ENCODE data around the gene CHRNA7. TPM values are rescaled to one million over a fixed set of nuclear protein-coding genes. Genes with fewer than 3 reads are reported as not detected.

The CHRNA7 gene
- total RNA-seq, 1 experiment from 2014 or later: 7.8 TPM

- Mint-ChIP-seq H3K4me1 (peaks cover 7% of the 10 kb centered on the region), H3K9me3 (no peaks in the 10 kb centered on the region), H3K36me3 (no peaks in the 10 kb centered on the region), H3K27me3 (ENCODE audit: low read depth) (no peaks in the 10 kb centered on the region), H3K27ac (no peak overlapping the region), H3K4me3 (no peak overlapping the region)
- DNase-seq (ENCODE audit: low spot score) (no peak), ATAC-seq (no peak)
- TF ChIP-seq FOXJ3 (CRISPR knock-in tag; IDR thresholded peaks at IDR 0.05; ENCODE audit: borderline replicate concordance) (no peak), FOXP1 (CRISPR knock-in tag; IDR thresholded peaks at IDR 0.05; ENCODE audit: borderline replicate concordance) (no peak), TP53 (CRISPR knock-in tag; IDR thresholded peaks at IDR 0.05) (no peak), ZNF121 (CRISPR knock-in tag; IDR thresholded peaks at IDR 0.05) (no peak), ETV6 (CRISPR knock-in tag; IDR thresholded peaks at IDR 0.05) (no peak)
- TF ChIP-seq, protein P1, sequence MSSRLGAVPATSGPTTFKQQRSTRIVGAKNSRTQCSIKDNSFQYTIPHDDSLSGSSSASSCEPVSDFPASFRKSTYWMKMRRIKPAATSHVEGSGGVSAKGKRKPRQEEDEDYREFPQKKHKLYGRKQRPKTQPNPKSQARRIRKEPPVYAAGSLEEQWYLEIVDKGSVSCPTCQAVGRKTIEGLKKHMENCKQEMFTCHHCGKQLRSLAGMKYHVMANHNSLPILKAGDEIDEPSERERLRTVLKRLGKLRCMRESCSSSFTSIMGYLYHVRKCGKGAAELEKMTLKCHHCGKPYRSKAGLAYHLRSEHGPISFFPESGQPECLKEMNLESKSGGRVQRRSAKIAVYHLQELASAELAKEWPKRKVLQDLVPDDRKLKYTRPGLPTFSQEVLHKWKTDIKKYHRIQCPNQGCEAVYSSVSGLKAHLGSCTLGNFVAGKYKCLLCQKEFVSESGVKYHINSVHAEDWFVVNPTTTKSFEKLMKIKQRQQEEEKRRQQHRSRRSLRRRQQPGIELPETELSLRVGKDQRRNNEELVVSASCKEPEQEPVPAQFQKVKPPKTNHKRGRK (CRISPR knock-in tag; IDR thresholded peaks at IDR 0.05; ENCODE audit: borderline replicate concordance): no peak
- ChIA-PET POLR2A (no interaction called here), CTCF (no interaction called here)
Measured at GRCh38 chr15:32130823-32131222, 100.5 kb downstream of the CHRNA7 start.

DNA sequence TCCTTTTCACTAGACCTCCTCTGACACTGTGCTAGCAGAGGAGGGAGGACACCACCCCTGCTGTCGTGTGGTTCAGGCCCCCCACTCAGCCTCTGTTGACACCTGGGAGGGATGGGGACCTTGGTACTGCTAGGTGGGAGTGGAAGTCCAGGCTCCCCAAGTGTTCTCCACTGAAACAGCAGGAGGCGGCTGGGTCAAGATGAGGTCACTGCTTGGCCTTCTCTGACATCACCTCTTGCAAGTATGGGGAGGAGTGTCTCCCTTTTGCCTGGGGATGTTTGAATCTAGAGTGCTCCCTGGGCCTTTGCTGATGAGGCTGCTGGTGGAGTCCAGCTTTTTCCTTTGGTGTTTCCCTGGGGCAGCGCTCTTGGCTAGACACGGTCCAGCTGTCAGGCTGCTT is 101.5 kb downstream of the CHRNA7 start:
- POLR2A ChIA-PET: no interaction called here
- ATAC-seq: no peak
- H3K27me3 Mint-ChIP-seq (ENCODE audit: low read depth): no peaks in the 10 kb centered on the region

More for the DNA sequence above, 101.5 kb downstream of the CHRNA7 start:
- no peak for TF ChIP-seq ZNF423 (CRISPR knock-in tag; IDR thresholded peaks at IDR 0.05)
- no peak for TF ChIP-seq SP1 (CRISPR knock-in tag; conservative IDR thresholded peaks at IDR 0.05)
- no peak for TF ChIP-seq ZNF425 (CRISPR knock-in tag; conservative IDR thresholded peaks at IDR 0.05)
- no peak for TF ChIP-seq TEAD1 (CRISPR knock-in tag; IDR thresholded peaks at IDR 0.05)
- no peak for TF ChIP-seq MYBL2 (CRISPR knock-in tag; IDR thresholded peaks at IDR 0.05)
- TF ChIP-seq FOXK1 (CRISPR knock-in tag; IDR thresholded peaks at IDR 0.05): no peak
- TF ChIP-seq KAT7 (CRISPR knock-in tag; IDR thresholded peaks at IDR 0.05; ENCODE audit: borderline replicate concordance): no peak
- no peak for TF ChIP-seq TEAD4 (CRISPR knock-in tag; IDR thresholded peaks at IDR 0.05)
- TF ChIP-seq, protein P2, sequence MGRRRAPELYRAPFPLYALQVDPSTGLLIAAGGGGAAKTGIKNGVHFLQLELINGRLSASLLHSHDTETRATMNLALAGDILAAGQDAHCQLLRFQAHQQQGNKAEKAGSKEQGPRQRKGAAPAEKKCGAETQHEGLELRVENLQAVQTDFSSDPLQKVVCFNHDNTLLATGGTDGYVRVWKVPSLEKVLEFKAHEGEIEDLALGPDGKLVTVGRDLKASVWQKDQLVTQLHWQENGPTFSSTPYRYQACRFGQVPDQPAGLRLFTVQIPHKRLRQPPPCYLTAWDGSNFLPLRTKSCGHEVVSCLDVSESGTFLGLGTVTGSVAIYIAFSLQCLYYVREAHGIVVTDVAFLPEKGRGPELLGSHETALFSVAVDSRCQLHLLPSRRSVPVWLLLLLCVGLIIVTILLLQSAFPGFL (CRISPR knock-in tag; IDR thresholded peaks at IDR 0.05; ENCODE audit: borderline replicate concordance): no peak
- no peak for TF ChIP-seq MXD4 (CRISPR knock-in tag; IDR thresholded peaks at IDR 0.05; ENCODE audit: borderline replicate concordance)
- no peak for TF ChIP-seq STAT6 (CRISPR knock-in tag; conservative IDR thresholded peaks at IDR 0.05; ENCODE audit: low read depth)
- TF ChIP-seq ARID4B (CRISPR knock-in tag; IDR thresholded peaks at IDR 0.05; ENCODE audit: borderline replicate concordance): no peak
- TF ChIP-seq, protein P3, sequence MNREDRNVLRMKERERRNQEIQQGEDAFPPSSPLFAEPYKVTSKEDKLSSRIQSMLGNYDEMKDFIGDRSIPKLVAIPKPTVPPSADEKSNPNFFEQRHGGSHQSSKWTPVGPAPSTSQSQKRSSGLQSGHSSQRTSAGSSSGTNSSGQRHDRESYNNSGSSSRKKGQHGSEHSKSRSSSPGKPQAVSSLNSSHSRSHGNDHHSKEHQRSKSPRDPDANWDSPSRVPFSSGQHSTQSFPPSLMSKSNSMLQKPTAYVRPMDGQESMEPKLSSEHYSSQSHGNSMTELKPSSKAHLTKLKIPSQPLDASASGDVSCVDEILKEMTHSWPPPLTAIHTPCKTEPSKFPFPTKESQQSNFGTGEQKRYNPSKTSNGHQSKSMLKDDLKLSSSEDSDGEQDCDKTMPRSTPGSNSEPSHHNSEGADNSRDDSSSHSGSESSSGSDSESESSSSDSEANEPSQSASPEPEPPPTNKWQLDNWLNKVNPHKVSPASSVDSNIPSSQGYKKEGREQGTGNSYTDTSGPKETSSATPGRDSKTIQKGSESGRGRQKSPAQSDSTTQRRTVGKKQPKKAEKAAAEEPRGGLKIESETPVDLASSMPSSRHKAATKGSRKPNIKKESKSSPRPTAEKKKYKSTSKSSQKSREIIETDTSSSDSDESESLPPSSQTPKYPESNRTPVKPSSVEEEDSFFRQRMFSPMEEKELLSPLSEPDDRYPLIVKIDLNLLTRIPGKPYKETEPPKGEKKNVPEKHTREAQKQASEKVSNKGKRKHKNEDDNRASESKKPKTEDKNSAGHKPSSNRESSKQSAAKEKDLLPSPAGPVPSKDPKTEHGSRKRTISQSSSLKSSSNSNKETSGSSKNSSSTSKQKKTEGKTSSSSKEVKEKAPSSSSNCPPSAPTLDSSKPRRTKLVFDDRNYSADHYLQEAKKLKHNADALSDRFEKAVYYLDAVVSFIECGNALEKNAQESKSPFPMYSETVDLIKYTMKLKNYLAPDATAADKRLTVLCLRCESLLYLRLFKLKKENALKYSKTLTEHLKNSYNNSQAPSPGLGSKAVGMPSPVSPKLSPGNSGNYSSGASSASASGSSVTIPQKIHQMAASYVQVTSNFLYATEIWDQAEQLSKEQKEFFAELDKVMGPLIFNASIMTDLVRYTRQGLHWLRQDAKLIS (CRISPR knock-in tag; IDR thresholded peaks at IDR 0.05; ENCODE audit: borderline replicate concordance): no peak
- no peak for TF ChIP-seq NR2C2 (CRISPR knock-in tag; IDR thresholded peaks at IDR 0.05)
- no peak for DNase-seq (ENCODE audit: low spot score)
- 0 out of 2 replicates have a peak, but pooled peaks cover 3% of the 10 kb centered on the region for H3K9me3 Mint-ChIP-seq
- no peaks in the 10 kb centered on the region for H3K4me1 Mint-ChIP-seq
- no peak overlapping the region for H3K27ac Mint-ChIP-seq
- no peaks in the 10 kb centered on the region for H3K36me3 Mint-ChIP-seq
- H3K4me3 Mint-ChIP-seq: no peak overlapping the region
- CTCF ChIA-PET: no interaction called here
